T-helper 1 cell treated with Interleukin-12 subunit alpha and Interleukin-12 subunit beta and Interleukin-4 antibody, amounts not matched to agents 30 ng/mL and 1 ng/mL, for 36 hours (primary cell): Measurements from ENCODE around the gene NLRP1. TPM values are rescaled to one million over a fixed set of nuclear protein-coding genes. Genes with fewer than 3 reads are reported as not detected.
"Not testable (repeated sequence)": the region's sequence is repeated elsewhere in the genome, so short reads cannot be mapped to it uniquely, and the experiment has no call there.

ENCODE experiments used
- intact Hi-C: fragments of 100-400 bp; cut with micrococcal nuclease; formaldehyde crosslinking; loops from one replicate; pipeline ENCODE4 v1.15.1; 2024
- total RNA-seq: library from RNA; stranded (reverse); gene quantifications from 2 replicates; pipeline ENCODE4 v1.2.3, GENCODE V29; 2022

The NLRP1 gene
- total RNA-seq, 1 donor from 2014 or later: 69.0 TPM

DNA sequence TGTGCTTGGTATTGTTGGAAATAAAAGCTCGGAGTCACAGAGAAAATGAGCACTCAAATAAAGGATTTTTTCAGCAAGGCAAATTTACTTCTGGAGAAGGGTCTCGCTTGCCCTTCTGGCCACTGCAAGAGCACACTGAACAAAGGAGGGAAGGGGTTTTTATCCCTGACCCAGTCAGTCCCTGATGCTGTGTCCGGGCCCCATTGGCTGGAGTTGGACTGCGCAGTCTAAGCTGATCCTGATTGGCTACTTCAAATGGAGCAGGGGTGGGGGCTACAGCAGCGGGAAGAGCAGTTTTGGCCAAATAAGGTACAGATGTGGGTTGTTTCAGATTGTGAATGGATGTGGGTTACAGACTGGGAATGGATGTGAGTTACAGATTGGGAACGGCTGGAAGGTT, 4.3 kb upstream of the NLRP1 start:
- intact Hi-C loops: loop anchor here (5.0 to 10.0 kb wide), 3 partner anchors 394 to 1416 kb away; partner anchors contain the start of gene ZNF594

DNA sequence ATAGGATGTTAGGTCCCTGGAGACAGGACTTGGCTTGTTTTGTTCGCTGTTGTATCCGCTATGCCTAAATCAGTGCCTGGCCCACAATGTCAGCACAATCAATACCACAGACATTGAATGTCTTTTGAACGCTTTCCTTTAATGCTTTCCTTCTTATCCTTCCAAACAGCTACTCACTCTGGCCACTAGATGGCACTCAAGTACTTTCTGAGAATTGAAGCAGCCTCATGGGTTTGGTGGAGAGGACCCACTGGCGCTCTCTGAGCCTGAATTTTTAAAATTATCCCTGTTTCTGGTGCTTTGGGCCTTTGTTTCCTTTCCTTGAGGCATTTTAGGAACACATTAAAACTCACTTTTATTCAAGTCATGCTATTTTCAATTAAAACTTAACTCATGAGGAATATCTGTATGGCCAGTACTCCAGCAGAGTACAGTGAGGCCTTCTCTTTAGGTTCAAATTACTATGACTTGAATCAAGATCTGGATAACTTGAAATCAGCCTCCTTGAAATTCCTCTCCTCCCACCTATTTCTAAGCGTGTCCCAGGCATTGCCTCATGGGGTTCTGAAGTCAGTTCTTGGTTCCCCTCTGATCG, 3.2 kb upstream of the NLRP1 start:
- intact Hi-C loops: loop anchor here (1.0 to 10.0 kb wide), 9 partner anchors 119 to 1417 kb away; partner anchors contain the start of gene ZNF594

DNA sequence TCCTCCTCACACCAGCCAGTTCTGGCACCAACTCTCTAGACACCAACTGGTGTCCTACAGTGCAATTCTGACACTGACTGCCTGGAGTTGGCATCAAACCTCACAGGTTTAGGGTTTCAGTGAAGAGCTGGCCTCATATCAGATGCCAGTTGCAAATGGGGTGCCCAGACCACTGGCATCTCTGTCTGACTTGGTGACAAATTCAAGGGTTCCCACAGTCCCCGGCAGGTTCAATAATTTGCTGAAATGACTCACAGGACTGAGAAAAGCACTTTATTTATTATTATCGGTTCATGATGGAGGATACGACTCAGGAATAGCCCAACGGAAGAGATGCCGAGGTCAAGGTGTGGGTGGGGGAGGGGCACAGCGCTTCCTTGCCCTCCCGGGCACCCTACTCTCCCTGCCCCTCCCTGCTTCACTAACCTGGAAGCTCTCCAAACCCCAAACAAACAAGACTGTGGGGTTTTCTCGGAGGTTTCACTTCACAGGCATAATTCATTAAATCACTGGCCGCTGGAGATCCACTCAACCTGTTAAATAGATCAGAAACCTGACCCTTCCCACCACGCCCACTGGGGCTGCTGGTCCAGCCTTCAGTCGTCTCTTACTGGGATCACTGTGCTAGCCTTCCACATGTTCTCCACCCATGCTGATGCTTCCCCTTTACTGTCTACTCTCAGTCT, 1.7 kb upstream of the NLRP1 start:
- intact Hi-C loops: loop anchor here (2.0 to 10.0 kb wide), 5 partner anchors 391 to 1419 kb away; partner anchors contain the start of genes KIAA0753, TXNDC17 and ZNF594

DNA sequence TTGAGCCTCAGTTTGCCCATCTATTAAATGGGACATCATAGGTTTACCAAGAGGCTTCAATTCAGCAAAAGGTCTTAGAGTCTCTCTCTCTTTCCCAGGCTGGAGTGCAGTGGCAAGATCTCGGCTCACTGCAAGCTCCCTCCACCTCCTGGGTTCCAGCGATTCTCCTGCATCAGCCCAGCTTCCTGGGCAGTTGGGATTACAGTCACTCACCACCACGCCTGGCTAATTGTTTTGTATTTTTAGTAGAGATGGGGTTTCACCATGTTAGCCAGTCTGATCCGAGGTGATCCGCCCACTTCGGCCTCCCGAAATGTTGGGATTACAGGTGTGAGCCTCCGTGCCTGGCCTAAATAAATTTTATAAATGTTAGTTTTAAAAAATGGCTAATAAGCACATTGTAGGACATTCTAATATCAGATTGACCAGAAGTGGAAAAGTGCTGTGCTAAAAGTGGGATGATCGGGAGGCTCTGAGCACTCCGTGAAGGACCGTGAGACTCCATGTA, 1.0 kb upstream of the NLRP1 start:
- intact Hi-C loops: loop anchor here (2.0 to 10.0 kb wide), 4 partner anchors 391 to 1419 kb away; partner anchors contain the start of genes KIAA0753, TXNDC17 and ZNF594

DNA sequence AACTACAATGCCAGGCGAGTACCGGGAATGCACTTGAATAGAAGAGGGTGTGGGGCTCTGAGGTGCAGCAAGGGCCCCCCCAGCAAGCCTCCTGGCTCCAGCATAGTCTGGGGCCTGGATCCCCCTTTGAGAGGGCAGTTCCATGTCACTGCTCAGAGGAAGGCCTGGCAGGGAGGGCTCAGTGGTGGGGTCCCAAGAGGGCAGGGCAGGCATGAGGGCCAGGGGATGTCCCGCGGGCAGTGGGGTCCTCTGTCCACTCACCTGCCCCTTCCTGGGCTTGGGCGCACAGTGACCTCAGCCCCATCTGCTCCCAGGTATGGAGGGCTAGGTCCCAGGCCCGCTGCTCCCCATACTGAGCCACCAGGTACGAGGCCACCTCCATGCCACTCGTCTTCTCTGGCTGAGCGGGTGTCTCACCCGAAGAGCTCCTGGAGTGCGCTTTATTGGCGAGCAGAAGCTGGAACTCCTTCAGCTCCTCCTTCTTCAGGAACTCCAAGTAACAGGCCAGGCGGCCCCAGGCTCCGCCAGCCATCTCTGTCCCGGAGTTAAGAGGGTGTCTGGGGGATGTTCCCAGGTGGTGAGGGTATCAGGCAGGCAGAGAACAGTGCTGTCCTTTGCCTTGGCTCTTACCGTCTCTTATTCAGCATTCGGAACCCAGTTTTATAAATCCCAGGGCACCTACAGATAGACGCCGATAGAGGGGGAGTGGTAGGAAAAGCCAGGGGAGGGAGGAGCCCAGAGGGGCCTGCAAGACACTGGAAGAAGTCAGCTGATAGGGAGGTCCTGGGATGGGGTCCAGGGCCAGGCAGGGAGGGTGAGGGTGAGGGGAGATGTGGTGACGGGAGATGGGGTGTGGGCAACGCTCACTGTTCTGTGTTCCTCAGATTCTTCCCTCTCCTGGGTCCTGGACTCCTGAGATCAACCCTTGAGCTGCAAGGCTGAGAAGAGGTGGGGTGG, 605 bp downstream of the NLRP1 start:
- intact Hi-C loops: loop anchor here (1.0 to 10.0 kb wide), 8 partner anchors 97 to 1421 kb away; partner anchors contain the start of genes DERL2, KIAA0753, MIS12 and NUP88

DNA sequence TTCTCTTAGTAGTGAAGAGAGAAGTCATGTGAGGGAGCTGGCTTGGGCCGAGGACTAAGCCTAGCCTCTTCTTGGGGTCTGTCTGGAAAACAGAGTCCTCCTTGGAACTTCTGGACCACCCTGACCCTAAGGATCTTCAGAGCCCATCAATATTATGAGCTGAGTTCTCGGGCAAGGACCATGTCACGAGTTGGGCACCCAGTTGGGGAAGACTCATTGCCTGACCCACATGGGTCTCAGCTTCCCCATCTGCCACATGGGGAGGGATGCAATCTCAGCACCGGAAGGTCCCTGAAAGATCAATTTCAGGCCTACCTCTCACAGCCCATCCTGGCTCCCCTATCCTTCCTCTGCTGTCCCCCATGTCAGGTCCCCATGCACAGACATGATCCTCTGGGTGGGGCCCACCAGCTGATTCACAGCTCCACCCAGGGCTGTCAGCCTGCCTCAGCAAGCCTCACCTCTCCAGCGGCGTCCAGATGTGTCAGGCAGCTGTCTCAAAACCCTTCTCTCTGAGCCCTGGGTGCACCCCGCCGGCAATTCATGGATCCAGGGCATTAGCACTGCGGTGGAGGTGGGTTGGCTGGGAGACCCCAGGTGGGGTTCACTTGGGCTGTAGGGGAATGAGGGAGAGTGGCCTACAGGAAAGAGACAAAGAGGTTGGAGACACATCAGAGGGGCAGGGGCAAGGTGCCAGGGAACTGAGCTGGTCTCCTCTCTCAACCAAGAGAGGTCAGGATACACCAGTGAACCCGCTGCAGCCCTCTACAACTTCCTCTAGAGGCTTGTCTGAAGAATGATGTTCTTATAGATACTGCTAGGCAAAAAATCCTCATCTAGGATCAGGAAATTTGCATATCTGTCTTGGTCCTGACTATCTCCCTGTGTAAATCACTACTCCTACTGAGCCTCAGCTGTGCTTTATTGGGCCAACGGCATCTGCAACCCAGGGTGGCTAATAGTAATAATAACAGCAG, 1.8 kb downstream of the NLRP1 start:
- intact Hi-C loops: loop anchor here (5.0 to 10.0 kb wide), 3 partner anchors 388 to 1422 kb away; partner anchors contain the start of genes XAF1 and ZNF594

DNA sequence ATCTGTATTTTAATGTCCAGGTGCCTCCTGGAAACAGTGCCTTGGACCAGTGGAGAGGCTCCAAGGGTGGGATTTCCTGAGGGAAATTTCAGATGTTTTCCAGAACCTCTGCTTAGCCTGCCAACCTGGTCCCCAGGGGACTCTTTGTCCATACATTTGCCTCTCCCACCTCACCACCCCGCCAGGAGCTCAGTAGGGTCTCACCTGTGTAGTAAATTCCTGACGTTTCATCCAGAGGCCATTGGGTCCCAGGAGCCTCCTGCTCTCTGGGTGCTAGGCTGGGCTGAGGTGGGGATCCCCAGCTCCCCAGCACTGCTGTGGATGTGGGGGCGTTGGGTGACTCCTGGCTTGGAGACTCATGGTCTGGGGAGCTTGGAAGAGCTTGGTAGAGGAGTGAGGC, 2.7 kb downstream of the NLRP1 start:
- intact Hi-C loops: loop anchor here (2.0 to 10.0 kb wide), 4 partner anchors 15 to 1423 kb away; partner anchors contain the start of genes XAF1 and ZNF594

DNA sequence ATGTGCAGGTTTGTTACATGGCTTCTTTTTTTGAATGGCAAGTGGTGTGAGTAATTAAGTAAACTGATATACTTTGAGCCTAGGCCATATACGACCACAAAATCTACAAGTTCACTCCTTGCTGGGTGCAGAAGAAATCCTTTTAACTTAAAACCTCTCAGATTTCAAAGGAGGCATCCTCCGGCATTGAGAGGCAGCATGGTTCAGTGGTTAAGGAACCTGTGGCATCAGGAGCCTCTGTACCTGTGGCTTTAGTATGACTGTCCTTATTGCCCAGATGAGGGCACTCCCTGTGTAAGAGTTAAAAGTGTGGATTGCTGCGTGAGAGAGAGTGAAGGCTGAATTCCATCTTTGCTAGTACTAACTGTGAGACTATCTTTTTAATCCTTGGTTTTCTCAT, 3.3 kb downstream of the NLRP1 start:
- intact Hi-C loops: loop anchor here (2.0 to 10.0 kb wide), 4 partner anchors 14 to 1424 kb away; partner anchors contain the start of genes XAF1 and ZNF594

DNA sequence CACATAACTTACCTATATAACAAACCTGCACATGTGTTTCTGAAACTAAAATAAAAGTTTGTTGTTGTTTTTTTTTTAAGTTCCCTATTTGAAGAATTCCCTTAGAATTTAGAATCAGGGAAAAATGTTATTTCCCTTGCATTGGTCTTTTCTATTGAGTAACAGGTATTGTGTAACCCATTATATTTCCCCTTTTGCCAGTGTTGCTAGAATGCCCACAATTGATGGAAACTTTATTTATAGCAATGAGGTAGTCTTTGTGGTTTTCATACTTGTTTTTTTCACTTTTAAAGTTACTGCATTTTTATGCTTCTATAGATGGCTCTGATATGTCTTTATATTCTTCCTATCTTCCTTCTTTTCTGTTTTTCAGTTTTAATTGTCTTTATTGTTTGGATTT, 3.9 kb downstream of the NLRP1 start:
- intact Hi-C loops: loop anchor here (2.0 to 10.0 kb wide), 4 partner anchors 14 to 1424 kb away; partner anchors contain the start of genes XAF1 and ZNF594

DNA sequence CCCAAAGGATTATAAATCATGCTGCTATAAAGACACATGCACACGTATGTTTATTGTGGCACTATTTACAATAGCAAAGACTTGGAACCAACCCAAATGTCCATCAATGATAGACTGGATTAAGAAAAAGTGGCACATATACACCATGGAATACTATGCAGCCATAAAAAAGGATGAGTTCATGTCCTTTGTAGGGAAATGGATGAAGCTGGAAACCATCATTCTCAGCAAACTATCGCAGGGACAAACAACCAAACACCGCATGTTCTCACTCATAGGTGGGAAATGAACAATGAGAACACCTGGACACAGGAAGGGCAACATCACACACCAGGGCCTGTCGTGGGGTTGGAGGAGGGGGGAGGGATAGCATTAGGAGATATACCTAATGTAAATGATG, 5.5 kb downstream of the NLRP1 start:
- intact Hi-C loops: not testable (repeated sequence)

DNA sequence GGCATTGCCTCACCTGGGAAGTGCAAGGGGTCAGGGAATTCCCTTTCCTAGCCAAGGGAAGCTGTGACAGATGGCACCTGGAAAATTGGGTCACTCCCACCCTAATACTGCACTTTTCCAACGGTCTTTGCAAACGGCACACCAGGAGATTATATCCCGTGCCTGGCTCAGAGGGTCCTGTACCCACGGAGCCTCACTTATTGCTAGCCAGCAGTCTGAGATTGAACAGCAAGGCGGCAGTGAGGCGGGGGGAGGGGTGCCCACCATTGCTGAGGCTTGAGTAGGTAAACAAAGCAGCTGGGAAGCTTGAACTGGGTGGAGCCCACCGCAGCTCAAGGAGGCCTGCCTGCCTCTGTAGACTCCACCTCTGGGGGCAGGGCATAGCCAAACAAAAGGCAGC, 11.3 kb downstream of the NLRP1 start:
- intact Hi-C loops: not testable (repeated sequence)

DNA sequence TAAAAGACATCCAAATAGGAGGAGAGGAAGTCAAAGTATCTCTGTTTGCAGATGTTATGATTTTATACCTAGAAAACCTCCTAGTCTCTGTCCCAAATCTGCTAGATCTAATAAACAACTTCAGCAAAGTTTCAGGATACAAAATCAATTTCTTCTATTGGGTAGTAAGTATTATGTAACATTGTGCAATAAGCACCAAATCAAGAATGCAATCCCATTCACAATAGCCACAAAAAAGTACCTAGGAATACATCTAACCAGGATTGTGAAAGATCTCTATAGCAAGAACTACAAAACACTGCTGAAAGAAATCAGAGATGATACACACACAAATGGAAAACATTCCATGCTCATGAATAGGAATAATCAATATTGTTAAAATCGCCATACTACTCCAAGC, 13.0 kb downstream of the NLRP1 start:
- intact Hi-C loops: no loop called here

DNA sequence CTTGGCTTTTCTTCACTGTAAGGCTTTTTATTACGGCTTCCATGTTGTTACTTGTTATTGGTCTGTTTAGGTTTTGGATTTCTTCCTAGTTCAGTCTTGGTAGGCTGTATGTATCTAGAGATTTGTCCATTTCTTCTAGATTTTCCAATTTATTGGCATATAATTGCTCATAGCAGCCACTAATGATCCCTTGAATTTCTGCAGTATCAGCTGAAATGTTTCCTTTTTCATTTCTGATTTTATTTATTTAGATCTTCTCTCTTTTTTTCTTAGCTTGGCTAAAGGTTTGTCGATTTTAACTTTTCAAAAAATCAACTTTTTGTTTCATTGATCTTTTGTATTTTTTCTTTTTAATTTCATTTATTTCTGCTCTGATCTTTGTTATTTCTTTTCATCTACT, 18.5 kb downstream of the NLRP1 start:
- intact Hi-C loops: loop anchor here (2.0 kb wide), 1 partner anchor 15 kb away; no protein-coding TSS in a partner anchor

DNA sequence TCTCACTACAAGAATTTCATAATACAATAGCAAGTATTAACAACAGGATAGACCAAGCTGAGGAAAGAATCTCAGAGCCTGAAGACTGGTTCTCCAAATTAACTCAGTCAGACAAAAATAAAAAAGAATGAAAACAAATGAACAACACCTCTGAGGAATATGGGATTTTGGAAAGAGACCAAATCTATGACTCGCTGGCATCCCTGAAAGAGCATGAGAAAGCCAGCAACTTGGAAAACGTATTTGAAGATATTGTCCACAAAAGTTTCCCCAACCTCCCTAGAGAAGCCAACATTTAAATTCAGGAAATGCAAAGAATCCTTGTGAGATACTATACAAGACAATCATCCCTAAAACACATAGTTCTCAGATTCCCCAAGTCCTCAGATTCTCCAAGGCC, 20.9 kb downstream of the NLRP1 start:
- intact Hi-C loops: no loop called here

DNA sequence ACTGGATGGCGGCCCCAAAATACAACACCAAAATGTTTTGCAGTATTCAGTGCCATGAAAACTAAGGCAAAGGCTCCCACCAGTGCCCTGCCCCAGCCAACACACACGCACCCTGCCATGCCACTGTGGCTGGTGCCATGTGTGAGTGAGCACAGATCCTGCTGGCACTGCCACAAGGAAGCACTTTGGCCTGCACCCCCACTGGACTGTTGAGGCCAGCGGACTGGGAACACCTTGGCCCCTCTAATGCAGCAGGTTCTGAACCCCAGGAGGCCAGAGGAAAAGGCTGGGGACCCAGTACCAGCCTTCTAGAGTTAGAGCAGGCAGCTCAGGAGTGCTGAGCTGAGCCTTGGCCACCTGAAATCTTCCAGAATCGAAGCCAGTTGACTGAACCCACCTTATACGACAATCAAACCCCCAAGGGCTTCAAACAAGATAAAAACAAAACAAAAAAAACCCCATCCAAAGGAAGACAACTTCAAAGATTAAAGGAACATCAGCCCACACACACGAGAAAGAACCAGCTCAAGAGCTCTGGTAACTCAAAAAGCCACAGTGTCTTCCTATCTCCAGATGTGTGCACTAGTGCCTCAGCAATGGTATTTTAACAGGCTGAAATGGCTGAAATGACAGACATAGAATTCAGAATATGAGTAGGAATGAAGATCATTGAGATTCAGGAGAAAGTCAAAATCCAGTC, 21.5 kb downstream of the NLRP1 start:
- intact Hi-C loops: no loop called here

DNA sequence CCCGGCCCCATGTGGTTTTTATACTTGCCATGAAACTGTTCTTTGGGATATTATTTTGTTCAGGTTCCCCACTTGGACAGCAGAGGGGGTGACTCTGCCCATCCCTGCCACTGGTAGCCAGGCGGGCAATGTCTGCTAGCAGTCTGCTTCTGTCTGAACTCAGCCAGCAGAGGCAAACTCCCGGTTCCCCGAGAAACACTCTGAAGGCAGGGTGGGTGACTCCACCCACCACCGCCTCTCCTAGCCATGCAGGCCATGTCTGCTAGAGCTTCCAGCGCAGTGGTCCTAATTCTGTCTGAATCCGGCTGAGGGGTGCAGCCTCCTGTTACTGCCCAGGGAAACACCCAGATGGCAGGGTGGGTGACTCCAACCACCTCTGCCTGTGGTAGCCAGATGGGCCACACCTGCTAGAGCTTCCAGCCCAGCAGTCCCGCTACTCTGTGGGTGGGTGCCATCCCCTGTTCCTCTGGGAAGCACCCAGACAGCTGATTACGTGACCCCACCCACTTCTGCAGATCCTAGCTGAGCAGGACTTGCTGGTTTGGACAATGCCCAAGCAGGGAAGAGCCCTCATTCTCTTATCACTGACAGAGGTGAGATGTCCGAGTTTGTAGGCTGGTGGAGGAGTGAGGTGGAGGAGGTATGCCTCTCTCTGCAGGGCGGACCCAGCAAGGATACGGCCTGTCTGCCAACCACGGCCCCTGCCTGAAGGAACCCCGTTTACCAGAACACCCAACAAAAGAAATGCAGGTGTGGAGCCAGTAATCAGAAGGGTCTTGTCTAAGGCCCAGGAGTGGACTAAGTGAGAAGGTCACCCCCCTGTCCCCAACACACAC, 22.4 kb downstream of the NLRP1 start:
- intact Hi-C loops: no loop called here

DNA sequence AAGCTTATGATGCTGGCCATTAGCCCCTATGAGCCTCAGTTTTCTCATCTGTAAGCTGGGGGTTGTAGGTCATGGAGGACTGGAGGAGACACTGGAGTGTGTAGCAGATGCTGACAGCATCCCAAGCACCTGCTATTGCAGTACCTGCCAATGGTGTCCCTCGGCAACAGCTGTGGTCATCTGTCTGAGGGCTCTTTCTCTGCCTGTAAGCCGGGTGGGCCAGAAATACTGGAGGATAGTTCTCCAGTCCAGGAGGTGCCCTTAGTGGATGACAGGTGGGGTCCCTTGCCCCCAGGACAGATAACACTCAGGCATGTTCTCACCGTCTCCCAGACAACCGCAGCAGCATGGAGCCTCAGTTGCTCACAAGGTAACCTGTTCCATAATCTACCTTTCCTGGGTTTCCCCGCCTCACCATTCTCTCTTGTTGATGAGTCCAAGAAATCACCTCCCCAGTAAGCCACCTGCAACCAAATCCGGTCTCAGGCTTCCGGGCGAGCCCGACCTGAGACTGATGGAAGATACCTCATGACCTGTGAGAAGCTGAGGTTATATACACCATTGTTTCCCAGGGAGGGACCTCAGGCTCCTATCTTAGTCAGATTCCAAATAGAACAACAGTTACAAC, 23.8 kb downstream of the NLRP1 start:
- intact Hi-C loops: no loop called here
